Esophagus squamous epithelium (tissue), 5 donors: ENCODE data around the gene ACTBL2. TPM values are rescaled to one million over a fixed set of nuclear protein-coding genes. Genes with fewer than 3 reads are reported as not detected.

ENCODE experiments used
- DNase-seq: peaks from one replicate; lab custom pipeline; 2025; lab: John Stamatoyannopoulos, UW
- H3K27ac ChIP-seq, 4 donors: fragments of 200-600 bp; sonication (generic); one replicate each; pipeline ENCODE4 v1.5.1; 2016 to 2019; ENCODE audit warnings: mild to moderate bottlenecking in 1 of 4
- H3K27me3 ChIP-seq, 4 donors: fragments of 200-600 bp; sonication (generic); 1 replicate in 3 of 4; 2 replicates in 1 of 4; pipeline versions ENCODE4 v1.5.1 to v1.6.0; 2017 to 2021; ENCODE audit warnings: antibody characterized with exemption in 1 of 4
- H3K36me3 ChIP-seq, 3 donors: fragments of 200-600 bp; sonication (generic); one replicate each; pipeline ENCODE4 v1.5.1; 2016 to 2019
- H3K4me1 ChIP-seq, 3 donors: fragments of 200-600 bp; sonication (generic); one replicate each; pipeline ENCODE4 v1.5.1; 2017 to 2019
- H3K4me3 ChIP-seq, 4 donors: fragments of 200-600 bp; sonication (generic); 1 replicate in 3 of 4; 2 replicates in 1 of 4; pipeline ENCODE4 v1.5.1; 2016 to 2019; ENCODE audit warnings: mild to moderate bottlenecking in 2 of 4, moderate library complexity in 1 of 4
- H3K9me3 ChIP-seq, 3 donors: fragments of 200-600 bp; sonication (generic); one replicate each; pipeline ENCODE4 v1.5.1; 2016 to 2019
- POLR2A ChIP-seq, 4 donors: fragments of 450-650 bp; IDR thresholded peaks; one replicate each; pipeline ENCODE4 v1.6.1; 2017; ENCODE audit warnings: antibody characterized with exemption in 4 of 4, mild to moderate bottlenecking in 4 of 4, moderate library complexity in 3 of 4
- WGBS, 2 donors: methylation state at CpG; one replicate each; pipeline ENCODE4 v1.1.5; 2018; 5-methylcytosine and 5-hydroxymethylcytosine counted together
- intact Hi-C: fragments of 100-400 bp; cut with DNase I; formaldehyde crosslinking; loops from one replicate; pipeline ENCODE4 v1.15.0; 2022
- total RNA-seq, 4 donors: library from RNA; depleted of rRNA; stranded (reverse); fragments of >200 nt; gene quantifications; one replicate each; pipeline ENCODE4 v1.1.0, GENCODE V29; 2016
- TF ChIP-seq, protein P1 (sequence below), 6 experiments: fragments of 450-650 bp in 4 of 6; fragments of 200-600 bp in 2 of 6; sonication (generic) in 2 of 6; IDR thresholded peaks; one replicate each; pipeline ENCODE4 v1.5.1; 2016 to 2019; ENCODE audit warnings: antibody characterized with exemption in 6 of 6, mild to moderate bottlenecking in 4 of 6, moderate library complexity in 4 of 6
- donor health status: DM: yes; HTN: yes; CAD: no.

ACTBL2 gene
- total RNA-seq, 4 donors from 2014 or later, result not detected

DNA sequence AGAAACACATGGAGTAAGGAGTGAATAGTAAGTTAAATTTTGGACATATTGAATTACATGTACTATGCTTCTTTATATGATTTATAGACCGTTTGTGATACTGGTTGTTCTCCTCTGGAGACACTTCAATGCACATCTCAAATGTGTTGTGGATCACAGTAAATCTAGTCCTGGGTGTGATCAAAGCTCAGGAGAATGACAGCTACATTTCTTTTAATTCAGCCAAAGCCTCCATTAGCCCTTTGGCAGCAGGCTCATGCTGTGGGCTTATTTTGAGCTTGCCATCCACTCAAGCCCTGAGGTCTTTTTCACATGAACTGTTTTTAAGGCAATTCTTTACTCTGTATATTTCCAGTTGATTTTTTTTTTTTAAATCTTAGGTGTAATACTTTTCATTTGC, 34.6 kb upstream of the ACTBL2 start:
- Histone ChIP-seq H3K27ac (no peak overlapping the region), H3K27me3 (no peaks in the 10 kb centered on the region), H3K9me3 (no peaks in the 10 kb centered on the region), H3K4me1 (no peaks in the 10 kb centered on the region), H3K4me3 (no peak overlapping the region), H3K36me3 (no peaks in the 10 kb centered on the region)
- no peak for TF ChIP-seq POLR2A (IDR thresholded peaks at IDR 0.05)
- TF ChIP-seq, protein P1, sequence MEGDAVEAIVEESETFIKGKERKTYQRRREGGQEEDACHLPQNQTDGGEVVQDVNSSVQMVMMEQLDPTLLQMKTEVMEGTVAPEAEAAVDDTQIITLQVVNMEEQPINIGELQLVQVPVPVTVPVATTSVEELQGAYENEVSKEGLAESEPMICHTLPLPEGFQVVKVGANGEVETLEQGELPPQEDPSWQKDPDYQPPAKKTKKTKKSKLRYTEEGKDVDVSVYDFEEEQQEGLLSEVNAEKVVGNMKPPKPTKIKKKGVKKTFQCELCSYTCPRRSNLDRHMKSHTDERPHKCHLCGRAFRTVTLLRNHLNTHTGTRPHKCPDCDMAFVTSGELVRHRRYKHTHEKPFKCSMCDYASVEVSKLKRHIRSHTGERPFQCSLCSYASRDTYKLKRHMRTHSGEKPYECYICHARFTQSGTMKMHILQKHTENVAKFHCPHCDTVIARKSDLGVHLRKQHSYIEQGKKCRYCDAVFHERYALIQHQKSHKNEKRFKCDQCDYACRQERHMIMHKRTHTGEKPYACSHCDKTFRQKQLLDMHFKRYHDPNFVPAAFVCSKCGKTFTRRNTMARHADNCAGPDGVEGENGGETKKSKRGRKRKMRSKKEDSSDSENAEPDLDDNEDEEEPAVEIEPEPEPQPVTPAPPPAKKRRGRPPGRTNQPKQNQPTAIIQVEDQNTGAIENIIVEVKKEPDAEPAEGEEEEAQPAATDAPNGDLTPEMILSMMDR (IDR thresholded peaks at IDR 0.05), result no peak
- intact Hi-C loops, result no loop called here
- no peak for DNase-seq
- WGBS, 2 donors, result 28 to 48% methylated on average over 1 of the region's 1 CpG

- Histone ChIP-seq H3K9me3 (no peaks in the 10 kb centered on the region), H3K36me3 (no peaks in the 10 kb centered on the region), H3K4me3 (no peak overlapping the region), H3K27ac (no peak overlapping the region), H3K27me3 (no peaks in the 10 kb centered on the region), H3K4me1 (no peaks in the 10 kb centered on the region)
- intact Hi-C loops, result no loop called here
- TF ChIP-seq, protein P1 (IDR thresholded peaks at IDR 0.05), result no peak
- no peak for TF ChIP-seq POLR2A (IDR thresholded peaks at IDR 0.05)
- WGBS, 2 donors, result 88 to 90% methylated on average over 2 of the region's 2 CpGs
- no peak for DNase-seq
Measured at GRCh38 chr5:57513785-57514184, 31.2 kb upstream of the ACTBL2 start.

DNA sequence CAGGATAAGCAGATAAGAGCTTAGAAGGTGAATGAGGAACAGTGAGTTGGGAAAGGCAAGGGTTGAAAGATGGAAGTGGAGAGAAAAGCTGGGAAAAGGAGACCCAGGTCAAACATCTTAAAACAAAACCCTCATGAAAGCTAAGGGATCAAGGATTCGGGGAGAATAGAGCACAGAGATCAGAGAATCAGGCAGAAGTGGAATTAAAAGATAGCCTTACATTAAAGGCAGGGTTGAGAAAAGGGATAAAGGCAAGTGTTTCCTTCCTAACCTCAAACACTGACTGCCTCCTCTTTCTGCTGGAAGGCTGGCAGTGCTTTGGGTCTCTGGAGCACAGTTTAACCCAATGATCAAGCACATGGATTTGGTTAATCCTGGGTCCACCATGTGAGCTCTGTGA, 28.7 kb upstream of the ACTBL2 start:
- no peaks in the 10 kb centered on the region for H3K36me3 ChIP-seq
- no peak for DNase-seq
- TF ChIP-seq, protein P1 (IDR thresholded peaks at IDR 0.05), result no peak
- no peak for TF ChIP-seq POLR2A (IDR thresholded peaks at IDR 0.05)
- H3K4me1 ChIP-seq, result no peaks in the 10 kb centered on the region
- no peaks in the 10 kb centered on the region for H3K9me3 ChIP-seq
- WGBS, 2 donors, result 61 to 67% methylated on average over 1 of the region's 1 CpG
- H3K27me3 ChIP-seq, result no peaks in the 10 kb centered on the region
- H3K27ac ChIP-seq, result no peak overlapping the region
- H3K4me3 ChIP-seq, result no peak overlapping the region
- intact Hi-C loops, result no loop called here

DNA sequence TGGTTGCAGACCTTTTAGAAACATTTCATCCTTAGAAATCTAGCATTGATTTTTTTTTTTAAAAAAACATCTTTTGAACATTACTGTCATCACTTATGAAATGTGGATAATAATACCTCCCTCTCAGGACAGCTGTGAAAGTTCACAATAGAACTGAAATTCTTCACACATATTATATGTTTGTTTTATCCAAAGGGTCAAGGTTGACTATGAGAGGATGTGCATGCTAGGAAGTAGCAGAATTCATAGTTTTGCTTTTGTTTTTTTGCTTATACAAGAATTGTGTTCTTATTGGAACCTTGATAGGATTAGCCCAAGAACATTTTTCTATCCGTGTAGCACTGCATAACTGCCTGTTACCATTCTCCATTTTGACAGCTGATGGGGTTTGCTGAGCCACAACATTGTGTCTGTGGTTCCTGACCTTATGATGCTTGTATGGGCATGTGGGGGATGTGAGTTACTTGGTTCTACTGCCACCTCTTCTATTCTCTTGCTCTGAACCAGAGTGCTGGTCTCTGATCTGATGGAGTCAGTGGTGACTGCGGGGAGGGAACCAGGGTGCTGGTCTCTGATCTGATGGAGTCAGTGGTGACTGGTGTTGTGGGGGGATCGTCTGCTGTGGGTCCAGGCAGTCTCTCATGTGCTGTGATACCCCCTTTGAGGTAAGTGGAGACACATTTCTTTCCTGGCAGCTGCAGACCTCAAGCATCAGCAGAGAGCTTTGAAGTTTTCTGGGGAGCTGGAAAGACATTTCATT, 27.1 kb upstream of the ACTBL2 start:
- Histone ChIP-seq H3K27me3 (no peaks in the 10 kb centered on the region), H3K36me3 (no peaks in the 10 kb centered on the region), H3K4me3 (no peak overlapping the region), H3K4me1 (no peaks in the 10 kb centered on the region), H3K9me3 (no peaks in the 10 kb centered on the region), H3K27ac (no peak overlapping the region)
- intact Hi-C loops, result loop anchor here (10.0 kb wide), 1 partner anchor 955 kb away; the partner anchor contains the start of gene PLK2
- TF ChIP-seq, protein P1 (IDR thresholded peaks at IDR 0.05), result no peak
- no peak for DNase-seq
- 44 to 64% methylated on average over 1 to 3 of the region's 3 CpGs for WGBS, 2 donors

DNA sequence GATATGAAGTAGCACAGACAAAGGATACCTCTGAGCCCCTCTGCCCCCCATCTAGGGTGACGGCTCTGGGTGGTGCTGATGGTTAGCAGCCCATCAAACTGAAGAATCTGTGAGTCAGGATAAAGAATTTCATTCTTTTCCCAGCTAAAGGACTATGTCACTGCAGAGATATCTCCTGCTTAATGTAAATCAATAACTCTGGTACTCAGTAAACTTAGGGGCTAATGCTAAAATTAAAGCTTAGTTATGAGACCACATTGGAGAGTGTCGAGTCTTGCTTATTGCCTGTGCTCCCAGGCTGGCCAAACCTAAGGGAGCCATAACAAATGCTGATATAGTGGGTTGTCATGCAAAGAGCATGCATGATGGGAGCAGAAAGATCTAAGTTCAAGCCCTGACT, 25.6 kb upstream of the ACTBL2 start:
- Histone ChIP-seq H3K4me1 (no peaks in the 10 kb centered on the region), H3K4me3 (no peak overlapping the region), H3K27ac (no peak overlapping the region), H3K9me3 (no peaks in the 10 kb centered on the region), H3K36me3 (no peaks in the 10 kb centered on the region), H3K27me3 (no peaks in the 10 kb centered on the region)
- TF ChIP-seq POLR2A (IDR thresholded peaks at IDR 0.05), result no peak
- TF ChIP-seq, protein P1 (IDR thresholded peaks at IDR 0.05), result no peak
- DNase-seq, result no peak
- 90 to 94% methylated on average over 2 of the region's 2 CpGs for WGBS, 2 donors
- intact Hi-C loops, result loop anchor here (10.0 kb wide), 1 partner anchor 957 kb away; the partner anchor contains the start of gene PLK2
